DMS114 treated with DMSO at 0.1 percent for 48 hours (cell line): Measurements from ENCODE around the gene LRRC14B.

ENCODE experiments used
- DNase-seq: peaks from one replicate; lab custom pipeline; 2025; ENCODE audit not compliant: unreplicated experiment; lab: John Stamatoyannopoulos, UW

LRRC14B gene

GRCh38 chr5:173392-174290, 17.7 kb upstream of the LRRC14B start:
- no peak for DNase-seq

DNA sequence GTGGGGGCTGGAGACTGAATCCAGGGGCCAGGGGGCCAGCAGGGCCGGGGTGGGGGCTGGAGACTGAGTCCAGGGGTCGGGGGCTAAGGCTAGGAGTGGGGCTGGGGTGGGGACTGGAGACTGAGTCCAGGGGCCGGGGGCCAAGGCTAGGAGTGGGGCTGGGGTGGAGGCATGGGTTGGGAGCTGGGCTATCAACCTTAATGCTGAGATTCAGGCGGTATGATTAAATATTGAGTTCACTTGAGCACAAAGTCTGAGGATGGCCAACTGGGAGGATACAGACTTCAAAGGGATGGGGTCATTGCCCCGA, 17.0 kb upstream of the LRRC14B start:
- no peak for DNase-seq

DNA sequence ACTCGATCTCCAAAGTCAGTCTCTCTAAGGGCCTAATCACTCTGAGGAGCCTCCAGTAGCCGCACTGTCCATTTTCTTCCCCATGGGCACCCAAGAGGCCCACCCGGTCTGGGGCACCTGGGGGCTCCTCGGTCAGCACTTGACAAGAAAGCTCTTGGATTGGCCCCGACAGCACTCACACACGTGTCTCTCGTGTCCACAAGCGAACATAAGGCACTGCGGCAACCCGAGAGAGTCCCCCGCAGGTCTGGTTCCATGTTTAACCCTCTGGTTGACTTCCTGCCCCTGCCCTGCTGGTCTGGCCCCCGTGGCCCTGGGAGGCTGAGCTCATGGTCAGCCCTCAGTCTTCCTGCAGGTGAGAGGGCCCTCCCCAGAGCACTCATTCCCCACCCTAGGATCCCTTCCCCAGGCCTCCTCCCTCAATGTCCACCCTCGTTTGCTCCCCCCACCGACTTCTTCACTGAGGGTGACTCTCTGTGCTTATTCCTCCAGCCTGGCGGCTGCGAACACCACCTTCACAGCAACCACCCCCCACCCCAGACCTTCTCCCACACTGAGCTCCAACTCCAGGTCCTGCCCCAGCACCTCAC, 16.3 kb upstream of the LRRC14B start:
- DNase-seq = no peak

DNA sequence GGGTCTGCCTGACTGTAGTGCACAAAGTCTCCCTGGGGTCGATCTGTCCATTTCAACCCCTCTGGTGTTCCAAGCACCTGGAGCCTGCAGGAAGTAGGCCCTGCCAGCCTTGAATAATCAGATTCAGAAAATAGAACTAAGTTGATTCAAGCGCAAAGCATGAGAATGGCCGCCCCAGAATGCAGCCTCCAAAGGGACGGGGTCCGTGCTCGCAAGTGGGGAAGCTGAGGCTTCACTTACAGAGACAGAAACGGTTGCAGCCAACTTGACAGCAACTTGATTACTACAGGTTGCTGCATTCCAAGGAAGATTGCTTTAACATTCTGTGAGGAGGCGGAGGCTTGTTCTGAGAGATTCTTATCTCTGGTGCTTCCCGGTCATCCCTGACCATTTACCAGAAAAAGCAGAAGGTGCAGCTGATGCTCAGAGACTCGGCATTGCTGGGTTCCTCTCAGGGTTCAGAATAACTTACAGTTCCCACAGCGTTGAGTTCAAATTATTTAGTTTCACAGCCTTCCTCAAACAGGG, 14.9 kb upstream of the LRRC14B start:
- DNase-seq = no peak

GRCh38 chr5:178110-178509, 13.2 kb upstream of the LRRC14B start:
- no peak for DNase-seq

- no peak for DNase-seq
Observed at GRCh38 chr5:179401-179800, 11.9 kb upstream of the LRRC14B start.

- no peak for DNase-seq
Observed at GRCh38 chr5:180286-180918, 10.9 kb upstream of the LRRC14B start.

- no peak for DNase-seq
Observed at GRCh38 chr5:181160-181559, 10.1 kb upstream of the LRRC14B start.

DNA sequence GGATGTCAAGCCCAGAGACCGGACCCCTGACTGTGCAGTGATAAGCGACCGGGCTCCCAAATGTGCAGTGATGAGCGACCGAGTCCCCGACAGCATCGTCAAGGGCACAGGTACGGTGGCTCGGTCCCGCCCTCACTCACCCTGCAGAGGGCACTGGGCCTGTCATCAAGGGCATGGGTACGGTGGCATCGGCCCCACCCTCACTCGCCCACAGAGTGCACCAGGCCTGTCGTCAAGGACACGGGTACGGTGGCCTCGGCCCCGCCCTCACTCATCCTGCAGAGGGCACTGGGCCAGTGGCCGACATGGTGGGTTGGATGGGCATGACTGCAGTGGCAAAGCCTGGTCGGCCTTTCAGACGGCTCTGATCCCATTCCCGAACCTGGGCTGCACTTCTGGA, 9.7 kb upstream of the LRRC14B start:
- DNase-seq = no peak

- DNase-seq = no peak
Observed at GRCh38 chr5:182126-182525, 9.2 kb upstream of the LRRC14B start.

DNA sequence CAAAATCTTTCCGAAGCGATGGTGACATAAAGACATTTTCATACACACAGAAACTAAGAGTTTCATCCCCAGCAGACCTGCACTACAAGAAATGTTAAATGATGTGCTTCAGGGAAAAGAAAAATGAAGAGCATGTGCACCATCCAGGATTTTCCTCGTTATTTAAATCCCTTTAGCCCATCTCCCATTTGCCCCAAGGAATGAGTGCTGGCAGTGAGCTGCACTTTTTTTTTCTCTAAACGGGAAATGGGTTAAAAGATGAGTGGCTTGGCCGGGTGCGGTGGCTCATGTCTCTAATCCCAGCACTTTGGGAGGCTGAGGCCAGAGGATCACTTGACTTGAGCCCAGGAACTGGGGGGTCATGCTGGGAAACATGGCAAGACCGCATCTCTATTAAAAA, 6.8 kb upstream of the LRRC14B start:
- DNase-seq = no peak

- no peak for DNase-seq
Observed at GRCh38 chr5:185095-186070, 5.9 kb upstream of the LRRC14B start.

DNA sequence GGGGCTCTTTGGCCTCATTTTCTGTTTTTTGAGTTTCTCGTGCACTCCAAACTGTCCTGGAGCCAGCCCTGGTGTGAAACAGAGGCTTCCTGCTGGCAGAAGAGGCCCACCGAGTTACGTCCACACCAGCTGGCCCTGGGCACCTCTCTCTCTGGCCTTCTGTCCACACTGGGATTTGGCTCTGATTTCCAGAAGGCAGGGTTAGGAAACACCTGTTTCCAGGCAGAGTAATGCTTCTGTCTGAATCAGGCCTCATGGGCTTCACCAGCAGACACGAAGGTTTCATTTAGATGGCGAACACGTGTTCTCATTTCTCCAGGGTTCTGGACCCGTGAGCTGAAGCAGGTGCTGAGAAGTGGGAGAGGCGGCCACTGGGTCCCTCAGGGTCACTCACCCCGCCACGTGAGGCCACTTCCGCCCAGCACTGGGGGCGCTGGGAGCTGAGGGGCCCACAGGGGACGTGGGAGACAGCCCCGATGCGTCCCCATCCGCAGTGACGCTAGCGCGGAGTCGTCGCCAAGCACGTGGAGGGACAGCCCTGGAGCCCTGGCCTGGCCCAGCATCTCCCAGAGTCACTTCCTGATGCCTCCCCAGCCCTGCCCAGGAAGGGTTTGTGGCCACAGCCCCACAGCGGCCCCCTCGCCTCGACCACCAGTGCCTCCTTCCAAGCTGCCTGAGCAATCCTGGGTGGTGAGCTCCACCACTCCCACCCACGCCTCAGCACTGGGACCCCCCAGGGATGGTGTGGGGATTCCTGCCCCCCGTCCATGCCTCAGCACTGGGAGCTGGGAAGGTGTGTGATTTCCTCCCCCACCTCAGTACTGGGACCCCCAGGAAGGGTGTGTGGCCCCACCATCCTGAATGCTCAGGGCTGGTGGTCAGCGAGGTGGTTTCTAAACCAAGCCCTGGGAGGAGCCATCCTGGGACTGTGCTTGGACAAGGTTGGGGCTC, 4.9 kb upstream of the LRRC14B start:
- no peak for DNase-seq

DNA sequence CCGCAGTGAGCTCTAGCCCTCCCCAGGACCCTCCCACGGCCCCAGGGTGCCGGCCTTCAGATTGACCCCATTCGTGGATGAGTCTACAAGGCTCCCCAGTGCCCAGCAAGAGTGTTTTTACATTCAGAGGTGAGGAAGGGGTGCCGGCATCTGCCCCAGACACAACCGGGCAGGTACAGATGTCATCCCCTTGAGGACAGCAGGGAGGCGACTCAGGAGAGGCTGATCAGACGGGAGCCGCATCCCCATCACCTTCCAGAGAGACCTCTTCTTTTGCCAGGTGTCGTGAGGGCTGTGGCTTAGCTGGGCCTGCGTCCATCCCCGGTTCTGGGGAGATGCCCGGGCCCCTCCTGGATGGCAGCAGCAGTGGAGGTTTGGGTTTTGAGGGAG, 4.3 kb upstream of the LRRC14B start:
- DNase-seq = no peak

DNA sequence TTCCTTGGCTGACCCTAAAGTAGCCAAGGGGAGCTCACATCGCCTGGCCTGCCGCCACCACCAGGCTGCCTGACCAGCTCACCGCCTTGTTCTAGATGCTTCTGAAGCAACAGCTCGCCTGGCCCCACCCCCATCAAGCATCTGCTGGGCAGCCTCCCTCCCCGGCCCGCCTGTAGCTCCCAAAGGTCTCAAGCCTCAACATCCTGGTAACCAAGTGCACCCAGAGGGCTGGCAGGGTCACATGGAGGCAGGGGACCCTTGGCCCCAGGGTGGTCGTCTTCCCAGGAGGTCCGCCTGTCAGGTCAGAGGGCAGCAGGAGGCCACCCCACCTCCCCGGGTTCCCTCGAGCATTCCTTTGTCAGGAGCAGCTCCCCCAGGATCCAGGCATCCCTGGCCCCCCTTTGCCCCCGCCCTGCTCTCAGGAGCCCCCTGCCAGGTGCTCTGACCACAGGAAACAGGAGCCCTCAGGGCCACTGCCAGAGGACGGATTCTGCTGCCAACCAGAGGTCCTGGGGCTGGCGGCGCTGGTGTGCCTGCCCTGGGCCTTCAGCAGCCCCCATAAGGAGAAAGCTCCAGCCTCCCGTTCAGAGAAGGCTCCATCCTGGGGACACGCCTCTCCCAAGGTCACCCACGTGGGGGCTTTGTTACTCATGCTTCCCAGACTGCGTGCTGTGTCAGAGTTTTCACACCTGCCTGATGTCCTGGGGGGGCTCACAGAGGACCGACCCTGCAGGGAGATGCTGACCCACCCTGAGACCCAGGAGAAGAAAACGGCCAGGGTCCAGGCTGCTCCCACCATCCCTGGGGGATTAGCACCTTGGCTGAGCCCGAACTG, 3.5 kb upstream of the LRRC14B start:
- no peak for DNase-seq

- peak; percentile 56 for DNase-seq
Observed at GRCh38 chr5:188488-189481, 2.5 kb upstream of the LRRC14B start.

GRCh38 chr5:189486-189885, 1.8 kb upstream of the LRRC14B start:
- no peak for DNase-seq

DNA sequence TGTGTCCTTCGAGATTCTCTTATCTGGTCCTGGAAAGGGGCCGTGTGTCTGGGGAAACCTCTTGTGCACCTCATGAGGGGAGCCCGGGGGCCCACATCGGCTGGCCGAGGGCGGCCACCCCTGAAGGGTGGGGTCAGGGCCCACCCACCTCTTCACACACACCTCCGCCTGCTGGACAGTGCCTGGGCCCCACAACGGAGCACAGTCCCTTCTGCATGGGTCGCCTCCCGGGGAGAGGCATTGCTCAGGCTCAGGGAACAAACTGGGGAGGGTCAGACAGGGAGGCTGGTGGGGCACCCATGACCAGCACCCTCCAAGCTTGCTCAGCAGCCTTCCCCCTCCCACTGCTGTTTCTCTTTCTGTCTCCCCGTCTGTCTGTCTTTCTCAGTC, 1.3 kb upstream of the LRRC14B start:
- no peak for DNase-seq
